Prostate gland (tissue), 2 donors: ENCODE measurements around the gene GAL3ST1. TPM values are rescaled to one million over a fixed set of nuclear protein-coding genes. Genes with fewer than 3 reads are reported as not detected.

Experiments
- DNase-seq: peaks from one replicate; pipeline ENCODE4 v3.0.0-alpha.2; 2019; ENCODE audit warnings: low spot score
- H3K27ac ChIP-seq, 2 donors: fragments of 200-600 bp; sonication (generic); 2 replicates each; pipeline ENCODE4 v1.5.1; 2017 to 2019
- H3K27me3 ChIP-seq: fragments of 200-600 bp; sonication (generic); replicated peaks from 2 replicates; pipeline ENCODE4 v1.5.1; 2019; ENCODE audit not compliant: insufficient read depth
- H3K36me3 ChIP-seq, 2 donors: fragments of 200-600 bp; sonication (generic); 1 replicate in 1 of 2; 2 replicates in 1 of 2; pipeline versions ENCODE4 v1.5.1 to v1.8.1; 2017 to 2019
- H3K4me1 ChIP-seq: fragments of 200-600 bp; sonication (generic); replicated peaks from 2 replicates; pipeline ENCODE4 v1.5.1; 2019
- H3K4me3 ChIP-seq, 2 donors: fragments of 200-600 bp; sonication (generic); 2 replicates each; pipeline ENCODE4 v1.5.1; 2017 to 2019
- H3K9me3 ChIP-seq: fragments of 200-600 bp; sonication (generic); 2 replicates; pipeline ENCODE4 v1.5.1; 2017
- CTCF ChIP-seq, 4 experiments: fragments of 200-600 bp in 2 of 4; fragments of 450-650 bp in 2 of 4; sonication (generic) in 2 of 4; IDR thresholded peaks; 1 replicate in 3 of 4; 2 replicates in 1 of 4; pipeline ENCODE4 v1.5.1; 2016 to 2019; ENCODE audit warnings: antibody characterized with exemption in 4 of 4, mild to moderate bottlenecking in 2 of 4, moderate library complexity in 2 of 4
- POLR2A ChIP-seq: fragments of 450-650 bp; IDR thresholded peaks from one replicate; pipeline ENCODE4 v1.6.1; 2016; ENCODE audit warnings: antibody characterized with exemption, mild to moderate bottlenecking
- POLR2AphosphoS5 ChIP-seq: sonication (generic); formaldehyde crosslinking; IDR thresholded peaks from one replicate; pipeline ENCODE4 v1.6.1; 2017; ENCODE audit warnings: antibody characterized with exemption
- WGBS: methylation state at CpG from one replicate; pipeline ENCODE4 v1.1.5; 2018; 5-methylcytosine and 5-hydroxymethylcytosine counted together
- intact Hi-C: fragments of 100-400 bp; cut with DNase I; formaldehyde crosslinking; loops from one replicate; pipeline ENCODE4 v1.14.2; 2022
- total RNA-seq, 2 donors: library from RNA; depleted of rRNA; stranded (reverse); fragments of >200 nt; gene quantifications; one replicate each; pipeline ENCODE4 v1.1.0, GENCODE V29; 2016

Gene GAL3ST1
- total RNA-seq, 2 donors from 2014 or later: 1.1 to 9.7 TPM

DNA sequence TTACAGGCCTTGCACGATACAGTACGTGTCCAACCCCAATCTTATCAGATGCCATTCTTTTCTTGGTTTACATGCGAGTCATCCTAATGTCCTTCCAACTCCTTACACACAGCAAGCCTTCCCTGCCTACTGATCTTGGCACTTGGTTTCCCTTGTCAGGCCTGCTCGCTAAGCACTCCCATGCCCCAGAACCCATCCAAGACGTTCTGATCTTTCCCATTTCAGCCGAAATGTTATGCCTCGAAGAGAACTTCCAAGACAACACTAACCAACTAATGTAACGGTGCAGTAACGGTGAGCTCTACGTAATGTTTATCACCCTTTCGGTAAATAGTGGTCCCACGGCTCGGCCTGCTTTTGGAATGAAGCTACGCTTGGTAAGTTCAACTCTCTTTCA is 16.7 kb upstream of the GAL3ST1 start:
- Histone ChIP-seq H3K4me3 (peak overlapping the region; percentile 62 to 83), H3K27me3 (no peaks in the 10 kb centered on the region), H3K4me1 (peaks cover 4% of the 10 kb centered on the region), H3K36me3 (peaks cover 20 to 21% of the 10 kb centered on the region in 2 donors), H3K27ac (peak overlapping the region; percentile 68 to 84), H3K9me3 (no peaks in the 10 kb centered on the region)
- WGBS: 3% methylated on average over 14 of the region's 14 CpGs
- no peak for TF ChIP-seq POLR2AphosphoS5
- TF ChIP-seq POLR2A: no peak
- no peak for TF ChIP-seq CTCF (IDR thresholded peaks at IDR 0.05)
- DNase-seq: no peak
- intact Hi-C loops: no loop called here

DNA sequence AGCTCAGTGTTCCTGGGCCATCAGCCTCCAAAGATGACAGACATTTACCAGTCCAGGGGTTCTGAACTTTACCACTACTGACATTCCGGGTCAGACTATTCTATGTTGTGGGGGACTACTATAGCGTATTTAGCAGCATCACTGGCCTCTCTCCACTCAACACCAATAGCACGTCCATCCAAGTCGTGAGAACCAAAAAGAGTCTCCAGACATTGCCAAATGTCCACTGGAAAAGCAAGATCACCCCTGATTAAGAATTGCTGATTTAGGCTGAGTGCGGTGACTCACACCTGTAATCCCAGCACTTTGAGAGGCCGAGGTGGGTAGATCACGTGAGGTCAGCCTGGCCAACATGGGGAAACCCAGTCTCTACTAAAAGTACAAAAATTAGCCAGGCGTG is 11.9 kb upstream of the GAL3ST1 start:
- H3K36me3 ChIP-seq: peaks cover 33 to 52% of the 10 kb centered on the region in 2 donors

GRCh38 chr22:30584441-30584840 is 10.0 kb upstream of the GAL3ST1 start:
- Histone ChIP-seq H3K9me3 (no peaks in the 10 kb centered on the region), H3K4me1 (no peaks in the 10 kb centered on the region), H3K4me3 (no peak overlapping the region), H3K27me3 (no peaks in the 10 kb centered on the region), H3K36me3 (peaks cover 53 to 67% of the 10 kb centered on the region in 2 donors), H3K27ac (no peak overlapping the region)
- DNase-seq: no peak
- TF ChIP-seq CTCF (IDR thresholded peaks at IDR 0.05) (no peak), POLR2AphosphoS5 (no peak), POLR2A (no peak)
- intact Hi-C loops: no loop called here
- WGBS: 91% methylated on average over 15 of the region's 15 CpGs

More for the DNA sequence above, 11.9 kb upstream of the GAL3ST1 start:
- WGBS: 96% methylated on average over 8 of the region's 8 CpGs
- DNase-seq: no peak
- Histone ChIP-seq H3K4me3 (no peak overlapping the region), H3K27me3 (no peaks in the 10 kb centered on the region), H3K4me1 (peaks cover 4% of the 10 kb centered on the region), H3K9me3 (no peaks in the 10 kb centered on the region), H3K27ac (no peak overlapping the region)
- intact Hi-C loops: no loop called here
- TF ChIP-seq POLR2AphosphoS5 (no peak), CTCF (IDR thresholded peaks at IDR 0.05) (no peak), POLR2A (no peak)

DNA sequence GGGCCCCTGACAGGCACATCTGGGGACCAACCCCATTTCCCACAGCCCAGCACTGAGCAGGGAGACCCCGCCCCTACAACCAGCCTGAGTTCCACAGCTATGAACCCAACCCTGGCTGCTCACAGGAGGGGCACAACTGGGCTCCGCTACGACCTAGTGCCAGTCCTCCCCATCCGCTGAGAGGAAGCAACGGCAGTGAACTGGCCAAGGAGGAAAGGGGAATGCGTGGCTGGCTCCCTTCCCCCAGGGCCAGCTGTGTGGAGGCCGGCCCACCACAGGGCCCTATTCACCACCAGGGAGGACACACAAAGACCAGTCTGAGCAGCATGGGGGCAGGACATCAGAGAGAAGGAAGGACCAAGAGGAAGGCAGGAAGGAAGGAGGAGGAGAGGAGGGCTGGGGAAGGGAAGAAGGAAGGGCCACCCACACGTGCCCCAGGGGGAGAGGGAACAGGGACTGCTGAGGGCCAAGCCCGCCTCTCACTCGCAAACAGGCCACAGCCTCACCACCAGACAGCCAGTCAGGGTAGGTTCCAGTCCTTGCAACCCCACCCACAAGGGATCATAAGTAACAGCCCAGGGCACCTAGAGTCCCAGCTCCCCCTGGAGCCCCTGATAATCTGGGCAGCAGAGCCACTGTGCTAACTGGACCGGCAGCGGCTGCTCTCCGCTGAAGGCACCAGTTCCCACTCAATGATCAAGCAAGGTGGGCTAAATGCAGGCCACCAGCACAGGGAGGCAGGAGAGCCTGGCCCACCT is 8.5 kb upstream of the GAL3ST1 start:
- peaks cover 54 to 78% of the 10 kb centered on the region in 2 donors for H3K36me3 ChIP-seq
- no peaks in the 10 kb centered on the region for H3K27me3 ChIP-seq
- no peak for TF ChIP-seq POLR2A
- TF ChIP-seq POLR2AphosphoS5: no peak
- no peak for TF ChIP-seq CTCF (IDR thresholded peaks at IDR 0.05)
- 73% methylated on average over 13 of the region's 13 CpGs for WGBS
- H3K9me3 ChIP-seq: no peaks in the 10 kb centered on the region
- no peak for DNase-seq
- no peak overlapping the region for H3K27ac ChIP-seq
- intact Hi-C loops: no loop called here
- H3K4me1 ChIP-seq: no peaks in the 10 kb centered on the region
- H3K4me3 ChIP-seq: no peak overlapping the region

DNA sequence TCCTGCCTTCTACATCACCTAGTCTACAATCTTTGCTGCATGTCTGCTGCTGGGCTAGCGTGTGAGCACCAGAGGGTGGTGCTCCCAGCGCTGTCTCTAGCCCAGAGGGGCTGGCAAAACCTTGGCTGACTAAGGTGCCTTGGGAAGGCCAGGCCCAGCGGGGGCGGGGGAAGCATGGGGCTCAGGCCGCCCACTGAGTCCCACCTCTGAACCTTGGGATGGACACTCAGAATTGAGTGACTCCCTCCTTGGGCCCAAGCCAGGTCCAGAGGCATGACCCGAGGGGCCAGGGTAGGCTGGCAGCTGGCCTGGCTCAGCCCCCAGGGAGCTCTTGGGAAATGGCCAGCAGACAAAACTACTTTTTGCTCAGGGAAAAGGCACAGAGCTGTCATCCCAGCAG is 7.6 kb upstream of the GAL3ST1 start:
- Histone ChIP-seq H3K9me3 (no peaks in the 10 kb centered on the region), H3K27me3 (no peaks in the 10 kb centered on the region), H3K27ac (no peak overlapping the region), H3K4me3 (no peak overlapping the region), H3K36me3 (peaks cover 54 to 71% of the 10 kb centered on the region in 2 donors), H3K4me1 (no peaks in the 10 kb centered on the region)
- no peak for TF ChIP-seq POLR2AphosphoS5
- no peak for TF ChIP-seq CTCF (IDR thresholded peaks at IDR 0.05)
- TF ChIP-seq POLR2A: no peak
- no peak for DNase-seq
- intact Hi-C loops: no loop called here
- WGBS: 87% methylated on average over 6 of the region's 6 CpGs
